GM12891 (cell line): ENCODE data around the gene TAP2.

Experiments used
- POLR2A ChIP-seq: IDR thresholded peaks from 2 replicates; pipeline ENCODE4 v1.6.1; 2011; ENCODE audit warnings: low read depth, low read length, control low read depth
- POLR2AphosphoS5 ChIP-seq: IDR thresholded peaks from 2 replicates; pipeline ENCODE4 v1.6.1; 2011; ENCODE audit warnings: low read depth, low read length, control low read depth
- TAF1 ChIP-seq: IDR thresholded peaks from 2 replicates; pipeline ENCODE4 v1.6.1; 2011; ENCODE audit warnings: low read depth, low read length, control low read depth

- TF ChIP-seq POLR2A, result no peak
- no peak for TF ChIP-seq POLR2AphosphoS5
- TF ChIP-seq TAF1, result no peak
Observed at GRCh38 chr6:32815996-32816395, 22.5 kb downstream of the TAP2 start.
